ENCODE data around the gene EFCAB3. TPM values are rescaled to one million over a fixed set of nuclear protein-coding genes. Genes with fewer than 3 reads are reported as not detected.
"Not testable (repeated sequence)": the region's sequence is repeated elsewhere in the genome, so short reads cannot be mapped to it uniquely, and the experiment has no call there.

EFCAB3 gene
- total RNA-seq, 1 donor from 2014 or later: not detected

DNA sequence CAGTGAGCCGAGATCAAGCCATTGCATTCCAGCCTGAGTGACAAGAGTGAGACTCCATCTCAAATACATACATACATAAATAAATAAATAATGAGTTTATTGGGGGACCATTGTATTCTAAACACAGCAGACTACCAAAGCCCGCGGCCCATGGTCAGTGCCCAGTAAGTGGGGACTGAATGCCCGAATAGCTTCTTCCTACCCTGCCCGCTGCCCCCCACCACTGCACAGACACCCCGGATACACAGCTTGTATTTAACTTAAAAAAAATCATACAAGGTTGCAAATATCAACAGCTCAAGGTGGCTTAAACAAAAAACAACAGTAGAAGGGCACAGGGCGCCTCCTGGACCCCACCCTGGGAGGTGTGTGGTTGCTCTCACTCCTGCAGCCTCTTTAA is 75.7 kb downstream of the EFCAB3 start:
- no peak for DNase-seq (ENCODE audit: low spot score)

DNA sequence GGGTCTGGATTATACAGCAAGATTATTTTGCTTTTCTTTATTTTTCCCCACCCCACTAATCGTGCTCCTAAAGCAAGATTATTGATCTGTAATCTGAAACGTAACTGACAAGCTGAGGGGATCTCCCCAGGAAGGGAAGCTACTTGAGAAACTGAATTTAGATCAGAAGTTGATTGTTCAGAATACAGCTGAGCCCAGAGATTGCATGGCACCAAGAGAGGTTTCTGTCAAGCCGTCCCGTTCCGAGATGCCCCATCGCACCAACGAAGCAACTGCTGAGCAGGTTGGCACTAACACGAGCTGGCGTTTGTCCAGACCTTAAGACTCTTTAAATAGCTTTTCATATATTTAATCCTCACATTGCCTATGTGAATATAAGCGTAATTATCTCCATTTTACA is 78.1 kb downstream of the EFCAB3 start:
- intact Hi-C loops (cut with DNase I); DNase-seq (ENCODE audit: low spot score): not testable (repeated sequence)

More for the DNA sequence above, 75.7 kb downstream of the EFCAB3 start:
- intact Hi-C loops (cut with DNase I): no loop called here

DNA sequence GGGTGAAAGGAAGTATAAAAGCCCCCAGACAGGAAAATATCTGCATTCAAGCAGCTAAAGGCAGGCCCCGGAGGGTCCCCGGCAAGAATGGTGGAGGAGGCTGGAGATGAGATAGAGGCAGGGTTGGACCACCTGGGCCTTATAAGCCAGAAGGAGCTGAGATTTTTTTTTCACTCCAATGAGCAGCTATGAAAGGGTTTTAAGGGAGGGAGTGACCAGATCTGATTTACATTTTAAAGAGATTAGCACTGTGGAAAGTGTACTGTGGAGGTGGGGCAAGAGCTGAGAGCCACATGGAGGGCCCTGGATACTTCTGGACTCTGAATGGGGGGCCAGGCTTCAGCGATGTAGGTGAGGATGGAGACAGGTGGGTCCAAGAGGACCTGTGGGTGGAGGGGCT is 84.1 kb downstream of the EFCAB3 start:
- intact Hi-C loops (cut with DNase I); DNase-seq (ENCODE audit: low spot score): not testable (repeated sequence)

- not testable (repeated sequence) for DNase-seq (ENCODE audit: low spot score)
These were observed 84.9 kb downstream of the EFCAB3 start for GRCh38 chr17:62465271-62465670.

More at GRCh38 chr17:62465271-62465670, 84.9 kb downstream of the EFCAB3 start:
- intact Hi-C loops (cut with DNase I): not testable (repeated sequence)

Other genes starting within 250 kb of the EFCAB3 start
- 17.1 TPM for gene METTL2A, start 43.3 kb downstream of the EFCAB3 start, total RNA-seq
- 30.7 TPM for gene TLK2, start 98.3 kb downstream of the EFCAB3 start, total RNA-seq
- gene MRC2, start 247.1 kb downstream of the EFCAB3 start, total RNA-seq: 28.9 TPM

All from cardiac septum (tissue), 1 donor.